Lung (tissue), 12 donors: ENCODE measurements around the gene CDCA4. TPM values are rescaled to one million over a fixed set of nuclear protein-coding genes. Genes with fewer than 3 reads are reported as not detected.

Source experiments
- ATAC-seq: fragments of 200-7000 bp; cut with Tn5 transposase; one replicate; pipeline ENCODE4 v1.9.1; 2020; ENCODE audit warnings: moderate number of reproducible peaks; ENCODE audit not compliant: insufficient read depth, low FRiP score
- DNase-seq, 3 donors: peaks; one replicate each; pipeline ENCODE4 v3.0.0-alpha.2; 2013 to 2017
- H3K27ac ChIP-seq, 2 donors: one replicate each; pipeline ENCODE4 v1.5.1; 2013; ENCODE audit warnings: mild to moderate bottlenecking in 2 of 2, moderate library complexity in 2 of 2, control low read depth in 1 of 2, inconsistent platforms in 1 of 2, low read depth in 1 of 2, low read length in 1 of 2
- H3K27me3 ChIP-seq, 3 donors: one replicate each; pipeline ENCODE4 v1.5.1; 2013; ENCODE audit warnings: low read length in 2 of 3; ENCODE audit not compliant: control insufficient read depth in 3 of 3, insufficient read depth in 3 of 3
- H3K36me3 ChIP-seq, 4 donors: one replicate each; pipeline ENCODE4 v1.5.1; 2013; ENCODE audit warnings: low read length in 4 of 4, mild to moderate bottlenecking in 1 of 4, moderate library complexity in 1 of 4; ENCODE audit not compliant: control insufficient read depth in 4 of 4, insufficient read depth in 4 of 4
- H3K4me1 ChIP-seq, 5 donors: one replicate each; pipeline ENCODE4 v1.5.1; 2013; ENCODE audit warnings: low read length in 5 of 5, mild to moderate bottlenecking in 2 of 5, moderate library complexity in 1 of 5; ENCODE audit not compliant: control insufficient read depth in 5 of 5, insufficient read depth in 5 of 5
- H3K4me3 ChIP-seq: one replicate; pipeline ENCODE4 v1.5.1; 2013; ENCODE audit warnings: mild to moderate bottlenecking, control low read depth, moderate library complexity
- H3K9ac ChIP-seq, 2 donors: one replicate each; pipeline ENCODE4 v1.5.1; 2013; ENCODE audit warnings: low read length in 2 of 2, control low read depth in 1 of 2; ENCODE audit not compliant: insufficient read depth in 1 of 2
- H3K9me3 ChIP-seq, 4 donors: one replicate each; pipeline ENCODE4 v1.5.1; 2013; ENCODE audit warnings: low read length in 3 of 4, mild to moderate bottlenecking in 1 of 4, moderate library complexity in 1 of 4; ENCODE audit not compliant: control insufficient read depth in 4 of 4, insufficient read depth in 3 of 4
- WGBS, 2 donors: extraction: QIAGEN DNeasy Blood & Tissue Kit; methylation state at CpG; one replicate each; pipeline ENCODE4 v1.1.7; 2013; 5-methylcytosine and 5-hydroxymethylcytosine counted together
- polyA plus RNA-seq, 2 donors: library from polyadenylated mRNA; stranded (reverse); fragments of 200-250 nt; gene quantifications; one replicate each; pipeline ENCODE4 v1.2.1, GENCODE V29; 2013
- total RNA-seq, 2 donors: library from RNA; depleted of rRNA in 1 of 2; stranded (reverse); fragments of >200 nt in 1 of 2; gene quantifications; one replicate each; pipeline ENCODE4 v1.2.1, GENCODE V29; 2014 to 2021
- TF ChIP-seq, protein P1 (sequence below): IDR thresholded peaks from 2 replicates; pipeline ENCODE4 v1.5.1; 2012; ENCODE audit warnings: mild to moderate bottlenecking; ENCODE audit errors: control extremely low read depth, extremely low read depth
- donor health status: control.
- donor health status: control.
- donor health status: Bipolar disorder and iron deficiency.
- donor health status: healthy.
- donor health status: DM: yes; HTN: yes; CAD: no.

CDCA4 gene
- total and polyA plus RNA-seq, 4 donors, result 7.5 to 9.8 (median 8.2) TPM

- 37 to 64% methylated on average over 23 of the region's 23 CpGs for WGBS, 2 donors
- H3K27me3 ChIP-seq, result peaks cover 0 to 2% (median 0%) of the 10 kb centered on the region in 3 donors
- peak overlapping the region; percentile 12 to 92 for H3K27ac ChIP-seq
- ATAC-seq (peak; percentile 2), DNase-seq (peak; percentile 68 to 88 (median 82))
- H3K4me3 ChIP-seq, result no peak overlapping the region
- no peak overlapping the region for H3K9ac ChIP-seq
- H3K36me3 ChIP-seq, result no peaks in the 10 kb centered on the region
- TF ChIP-seq, protein P1, sequence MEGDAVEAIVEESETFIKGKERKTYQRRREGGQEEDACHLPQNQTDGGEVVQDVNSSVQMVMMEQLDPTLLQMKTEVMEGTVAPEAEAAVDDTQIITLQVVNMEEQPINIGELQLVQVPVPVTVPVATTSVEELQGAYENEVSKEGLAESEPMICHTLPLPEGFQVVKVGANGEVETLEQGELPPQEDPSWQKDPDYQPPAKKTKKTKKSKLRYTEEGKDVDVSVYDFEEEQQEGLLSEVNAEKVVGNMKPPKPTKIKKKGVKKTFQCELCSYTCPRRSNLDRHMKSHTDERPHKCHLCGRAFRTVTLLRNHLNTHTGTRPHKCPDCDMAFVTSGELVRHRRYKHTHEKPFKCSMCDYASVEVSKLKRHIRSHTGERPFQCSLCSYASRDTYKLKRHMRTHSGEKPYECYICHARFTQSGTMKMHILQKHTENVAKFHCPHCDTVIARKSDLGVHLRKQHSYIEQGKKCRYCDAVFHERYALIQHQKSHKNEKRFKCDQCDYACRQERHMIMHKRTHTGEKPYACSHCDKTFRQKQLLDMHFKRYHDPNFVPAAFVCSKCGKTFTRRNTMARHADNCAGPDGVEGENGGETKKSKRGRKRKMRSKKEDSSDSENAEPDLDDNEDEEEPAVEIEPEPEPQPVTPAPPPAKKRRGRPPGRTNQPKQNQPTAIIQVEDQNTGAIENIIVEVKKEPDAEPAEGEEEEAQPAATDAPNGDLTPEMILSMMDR, result no peak
- H3K4me1 ChIP-seq, result peaks cover 5 to 46% (median 7%) of the 10 kb centered on the region in 5 donors
- H3K9me3 ChIP-seq, result no peaks in the 10 kb centered on the region
These were observed 47.3 kb downstream of the CDCA4 start for GRCh38 chr14:104973385-104974145.

- H3K27me3 ChIP-seq, result peaks cover 0 to 2% (median 0%) of the 10 kb centered on the region in 3 donors
- H3K4me3 ChIP-seq, result no peak overlapping the region
- 52 to 68% methylated on average over 12 of the region's 12 CpGs for WGBS, 2 donors
- no peaks in the 10 kb centered on the region for H3K9me3 ChIP-seq
- ATAC-seq, result peak; percentile 49
- peak; percentile 38 to 59 (median 49) for DNase-seq
- no peak overlapping the region for H3K9ac ChIP-seq
- H3K4me1 ChIP-seq, result peaks cover 5 to 49% (median 12%) of the 10 kb centered on the region in 5 donors
- peak overlapping the region in 1 of 2 donors; percentile 92 for H3K27ac ChIP-seq
- no peaks in the 10 kb centered on the region for H3K36me3 ChIP-seq
- TF ChIP-seq, protein P1, result no peak
These were observed 47.8 kb downstream of the CDCA4 start for GRCh38 chr14:104973135-104973384.

DNA sequence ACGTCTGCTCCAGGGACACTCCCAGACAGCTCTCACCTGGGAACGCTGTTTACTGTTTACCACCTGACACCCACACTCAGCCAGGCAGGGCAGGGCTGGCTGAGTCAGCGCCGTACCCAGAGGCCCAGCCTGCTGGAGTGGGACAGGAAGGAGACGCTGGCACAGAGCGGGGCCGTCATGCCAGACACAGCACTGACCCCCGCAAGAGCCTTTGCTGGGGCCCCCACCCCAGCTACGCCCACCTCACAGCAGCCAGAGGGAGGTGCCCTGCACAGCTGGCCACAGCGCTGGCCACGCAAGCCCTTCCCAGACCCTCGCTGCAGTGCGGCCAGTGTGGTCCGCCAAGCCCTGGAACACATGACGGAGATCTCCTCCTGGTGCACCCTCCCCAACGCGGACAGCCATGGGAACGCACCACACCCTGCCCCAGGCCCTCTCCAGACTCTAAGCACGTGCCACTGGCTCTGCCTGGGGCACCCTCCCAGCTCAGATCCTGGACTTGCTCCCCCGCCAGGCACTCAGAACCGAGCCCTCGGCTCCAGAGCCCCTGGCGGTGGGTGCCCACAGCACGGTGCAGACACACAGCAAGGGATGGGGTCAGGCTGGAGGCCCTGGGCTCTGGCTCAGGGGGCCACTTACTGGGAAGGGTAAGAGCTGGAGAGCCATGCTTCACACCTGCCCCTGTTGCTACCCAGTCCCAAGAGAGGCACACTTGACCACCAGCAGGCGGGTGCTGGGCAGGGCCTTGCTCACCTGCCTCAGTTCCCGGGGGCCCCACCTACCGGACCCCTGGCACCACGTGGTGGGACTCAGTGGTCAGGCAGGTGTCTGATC, 48.4 kb downstream of the CDCA4 start:
- DNase-seq (peak in 2 of 3 donors; percentile 16 to 34), ATAC-seq (peak; percentile 40)
- no peak overlapping the region for H3K4me3 ChIP-seq
- WGBS, 2 donors, result 57 to 78% methylated on average over 28 of the region's 28 CpGs
- H3K9me3 ChIP-seq, result peaks cover 0 to under 1% (median 0%) of the 10 kb centered on the region in 4 donors
- H3K27me3 ChIP-seq, result peaks cover 0 to under 1% (median 0%) of the 10 kb centered on the region in 3 donors
- peaks cover 5 to 50% (median 14%) of the 10 kb centered on the region in 5 donors for H3K4me1 ChIP-seq
- peak overlapping the region in 1 of 2 donors; percentile 92 for H3K27ac ChIP-seq
- TF ChIP-seq, protein P1, result no peak
- H3K9ac ChIP-seq, result no peak overlapping the region
- no peaks in the 10 kb centered on the region for H3K36me3 ChIP-seq
